Heart right ventricle (tissue), 16 donors: ENCODE measurements around the gene MPP2. TPM values are rescaled to one million over a fixed set of nuclear protein-coding genes. Genes with fewer than 3 reads are reported as not detected.
"Not testable (repeated sequence)": the region's sequence is repeated elsewhere in the genome, so short reads cannot be mapped to it uniquely, and the experiment has no call there.

Source experiments
- ATAC-seq, 8 donors: fragments of 200-7000 bp; cut with Tn5 transposase; one replicate each; pipeline ENCODE4 v1.9.1; 2020; ENCODE audit warnings: mild to moderate bottlenecking in 8 of 8, moderate library complexity in 8 of 8, moderate number of reproducible peaks in 1 of 8
- DNase-seq, 2 donors: peaks; one replicate each; pipeline ENCODE4 v3.0.0-alpha.2; 2020
- H3K27ac ChIP-seq, 10 donors: fragments of 200-600 bp; sonication (generic) in 2 of 10; one replicate each; pipeline versions ENCODE4 v1.5.0 to v1.8.0; 2020 to 2022; ENCODE audit warnings: mild to moderate bottlenecking in 3 of 10
- H3K27me3 ChIP-seq, 7 donors: fragments of 200-600 bp; one replicate each; pipeline ENCODE4 v1.8.0; 2021 to 2022; ENCODE audit warnings: mild to moderate bottlenecking in 2 of 7
- H3K36me3 ChIP-seq, 9 donors: fragments of 200-600 bp; sonication (generic) in 1 of 9; one replicate each; pipeline versions ENCODE4 v1.5.0 to v1.8.0; 2020 to 2022; ENCODE audit warnings: mild to moderate bottlenecking in 2 of 9
- H3K4me1 ChIP-seq, 9 donors: fragments of 200-600 bp; sonication (generic) in 1 of 9; one replicate each; pipeline versions ENCODE4 v1.5.0 to v1.8.0; 2020 to 2022; ENCODE audit warnings: mild to moderate bottlenecking in 4 of 9
- H3K4me3 ChIP-seq, 10 donors: fragments of 200-600 bp; sonication (generic) in 2 of 10; one replicate each; pipeline versions ENCODE4 v1.5.0 to v1.8.0; 2020 to 2022; ENCODE audit warnings: mild to moderate bottlenecking in 7 of 10, moderate library complexity in 2 of 10
- H3K9me3 ChIP-seq, 11 donors: fragments of 200-600 bp in 10 of 11; sonication (generic) in 2 of 11; one replicate each; pipeline versions ENCODE4 v1.5.0 to v1.8.0; 2013 to 2022; ENCODE audit warnings: mild to moderate bottlenecking in 2 of 11, control low read depth in 1 of 11, moderate library complexity in 1 of 11
- whole genome bisulfite sequencing, 2 donors: extraction: QIAGEN DNeasy Blood & Tissue Kit; methylation state at CpG; one replicate each; pipeline ENCODE4 v1.1.7; 2013; ENCODE audit warnings: inconsistent platforms in 1 of 2; 5-methylcytosine and 5-hydroxymethylcytosine counted together
- intact Hi-C, 10 donors: fragments of 100-400 bp; cut with DNase I; formaldehyde crosslinking; loops; one replicate each; pipeline versions ENCODE4 v1.11.1 to v1.14.2; 2022
- polyA plus RNA-seq, 2 donors: library from polyadenylated mRNA; stranded (reverse); fragments of 200-250 nt; gene quantifications; one replicate each; pipeline ENCODE4 v1.2.3, GENCODE V29; 2013
- total RNA-seq, 10 donors: library from RNA; stranded (reverse); fragmentation: NEBNext Ultra II Directional in 3 of 10; extraction: Animal tissue kit (Norgen Biotek cat#: 25700) in 3 of 10; gene quantifications; one replicate each; pipeline versions ENCODE4 v1.2.1 to v1.2.4, GENCODE V29; 2021 to 2023
- TF ChIP-seq, protein P1 (sequence below), 9 donors: fragments of 200-600 bp; sonication (generic) in 2 of 9; IDR thresholded peaks; one replicate each; pipeline versions ENCODE4 v1.5.0 to v1.8.0; 2021 to 2022; ENCODE audit warnings: antibody characterized with exemption in 9 of 9, mild to moderate bottlenecking in 5 of 9, moderate library complexity in 1 of 9
- donor health status: Arrhythmogenic right ventricular cardiomyopathy.
- donor health status: ischemic (EF 13 %, LVEDD 7.1; RV severe dilation, severe dysfunction).
- donor health status: healthy with polysubstance abuse.
- donor health status: DM: no; HTN: yes; CAD: no.
- donor health status: DM: no; HTN: no; CAD: no.
- donor health status: ischemic (EF 25% LVEDD 6.9; RV normal size, moderate dysfunction).
- donor health status: ischemic (EF 25% LVEDD 5.7; RV mildly dilated, moderate dysfunction).
- donor health status: healthy.
- donor health status: DM: yes; HTN: yes; CAD: no.
- donor health status: Ischemic cardiomyopathy.
- donor health status: ischemic (EF 35%, LVEDD 5.7; RV mildly dilated, moderate dysfunction).
- donor health status: nonischemic (EF 11% LVEDD 7.7; RV severe dilation, severe dysfunction).
- donor health status: DM: yes; HTN: yes; CAD: no.
- donor health status: PGD.
- donor health status: ischemic (EF 29% LVEDD 5.4; RV normal size, mild dysfunction).
- donor health status: nonischemic (EF 23%, LVEDD 6.1; RV moderate dilation, normal function).

The MPP2 gene
- total and polyA plus RNA-seq, 12 donors, result 5.0 to 20.7 (median 12.9) TPM

DNA sequence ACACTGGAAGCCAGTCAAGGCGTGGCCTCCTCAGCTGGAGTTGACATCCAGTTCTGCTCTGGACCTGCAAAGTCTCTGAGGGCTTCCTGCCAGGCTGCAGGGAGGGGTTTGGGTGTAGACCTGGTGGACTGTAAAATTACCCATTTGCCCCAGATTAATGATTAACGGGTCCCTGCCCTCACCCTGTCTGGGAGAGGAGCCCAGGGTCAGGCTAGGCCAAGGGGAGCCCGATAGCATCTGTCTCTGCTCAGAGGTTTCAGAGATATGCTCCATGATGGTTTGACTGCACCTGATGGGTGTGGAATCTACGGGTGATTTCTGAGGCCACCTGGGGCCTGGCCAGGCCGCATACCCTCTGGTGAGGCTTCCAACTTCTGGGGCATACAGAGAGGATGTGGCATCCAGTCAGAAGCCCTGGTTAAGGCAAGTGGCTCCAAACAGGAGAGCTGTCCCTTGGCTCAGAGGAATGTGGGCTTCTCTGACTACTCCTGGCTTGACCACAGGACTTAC is 23.8 kb upstream of the MPP2 start:
- H3K27me3 ChIP-seq, result peaks cover 0 to 32% (median 12%) of the 10 kb centered on the region in 7 donors

DNA sequence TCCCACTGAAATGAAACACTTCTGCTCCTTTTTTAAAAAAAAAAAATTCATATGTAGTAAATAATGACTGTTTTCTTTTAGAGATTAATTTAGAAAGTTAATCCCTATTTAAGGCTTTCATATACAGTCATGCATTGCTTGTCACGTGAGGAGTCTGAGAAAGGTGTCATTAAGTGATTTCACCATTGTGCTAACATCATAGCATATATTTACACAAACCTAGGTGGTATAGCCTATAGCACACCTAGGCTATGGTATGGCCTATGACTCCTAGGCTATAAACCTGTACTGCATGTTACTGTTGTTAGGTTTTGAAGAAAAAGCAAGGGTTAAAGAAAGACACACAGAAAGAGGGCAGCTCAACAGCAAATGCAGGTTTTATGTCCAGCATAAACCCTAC is 21.3 kb upstream of the MPP2 start:
- WGBS, 2 donors, result 89 to 91% methylated on average over 1 of the region's 1 CpG
- intact Hi-C loops, result no loop called here
- Histone ChIP-seq H3K27me3 (peaks cover 0 to 42% (median 11%) of the 10 kb centered on the region in 7 donors), H3K4me1 (peaks cover 3 to 20% (median 10%) of the 10 kb centered on the region in 9 donors), H3K9me3 (no peaks in the 10 kb centered on the region), H3K27ac (no peak overlapping the region), H3K4me3 (no peak overlapping the region), H3K36me3 (no peaks in the 10 kb centered on the region)
- DNase-seq, result no peak
- TF ChIP-seq, protein P1, sequence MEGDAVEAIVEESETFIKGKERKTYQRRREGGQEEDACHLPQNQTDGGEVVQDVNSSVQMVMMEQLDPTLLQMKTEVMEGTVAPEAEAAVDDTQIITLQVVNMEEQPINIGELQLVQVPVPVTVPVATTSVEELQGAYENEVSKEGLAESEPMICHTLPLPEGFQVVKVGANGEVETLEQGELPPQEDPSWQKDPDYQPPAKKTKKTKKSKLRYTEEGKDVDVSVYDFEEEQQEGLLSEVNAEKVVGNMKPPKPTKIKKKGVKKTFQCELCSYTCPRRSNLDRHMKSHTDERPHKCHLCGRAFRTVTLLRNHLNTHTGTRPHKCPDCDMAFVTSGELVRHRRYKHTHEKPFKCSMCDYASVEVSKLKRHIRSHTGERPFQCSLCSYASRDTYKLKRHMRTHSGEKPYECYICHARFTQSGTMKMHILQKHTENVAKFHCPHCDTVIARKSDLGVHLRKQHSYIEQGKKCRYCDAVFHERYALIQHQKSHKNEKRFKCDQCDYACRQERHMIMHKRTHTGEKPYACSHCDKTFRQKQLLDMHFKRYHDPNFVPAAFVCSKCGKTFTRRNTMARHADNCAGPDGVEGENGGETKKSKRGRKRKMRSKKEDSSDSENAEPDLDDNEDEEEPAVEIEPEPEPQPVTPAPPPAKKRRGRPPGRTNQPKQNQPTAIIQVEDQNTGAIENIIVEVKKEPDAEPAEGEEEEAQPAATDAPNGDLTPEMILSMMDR (IDR thresholded peaks at IDR 0.05), result no peak
- ATAC-seq, result no peak

More for the DNA sequence above, 23.8 kb upstream of the MPP2 start:
- 87 to 89% methylated on average over 5 of the region's 5 CpGs for WGBS, 2 donors
- peaks cover 3 to 20% (median 10%) of the 10 kb centered on the region in 9 donors for H3K4me1 ChIP-seq
- no peaks in the 10 kb centered on the region for H3K36me3 ChIP-seq
- ATAC-seq, result no peak
- no peaks in the 10 kb centered on the region for H3K9me3 ChIP-seq
- no peak overlapping the region for H3K27ac ChIP-seq
- H3K4me3 ChIP-seq, result no peak overlapping the region
- no peak for DNase-seq
- TF ChIP-seq, protein P1 (IDR thresholded peaks at IDR 0.05), result no peak
- intact Hi-C loops, result no loop called here

DNA sequence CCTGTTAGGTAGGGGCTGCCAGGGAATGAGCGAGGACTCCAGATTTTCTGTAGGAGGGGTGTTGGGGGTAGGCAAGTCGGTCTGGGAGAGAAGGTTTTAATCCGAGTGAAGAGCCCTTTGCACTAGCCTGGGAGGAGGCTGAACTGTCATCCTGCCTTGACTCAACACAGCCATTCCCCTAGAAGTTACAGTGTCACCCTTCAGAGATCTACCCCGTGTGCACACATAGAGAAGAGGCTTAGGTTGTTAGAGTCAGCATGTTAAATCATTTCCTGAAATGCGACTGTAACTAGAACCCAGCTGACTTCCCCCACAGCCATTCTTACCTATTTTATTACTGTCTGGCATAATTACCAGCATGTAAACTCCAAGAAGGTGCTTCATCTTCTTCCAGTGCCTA is 20.6 kb upstream of the MPP2 start:
- H3K27ac ChIP-seq, H3K9me3 ChIP-seq, DNase-seq, ATAC-seq, H3K36me3 ChIP-seq, intact Hi-C loops: not testable (repeated sequence)
- Histone ChIP-seq H3K4me3 (peak overlapping the region in 5 of 10 donors; percentile 44 to 60 (median 53)), H3K4me1 (peaks cover 3 to 20% (median 10%) of the 10 kb centered on the region in 9 donors), H3K27me3 (peaks cover 0 to 42% (median 8%) of the 10 kb centered on the region in 7 donors)
- 31 to 35% methylated on average over 5 of the region's 5 CpGs for WGBS, 2 donors

DNA sequence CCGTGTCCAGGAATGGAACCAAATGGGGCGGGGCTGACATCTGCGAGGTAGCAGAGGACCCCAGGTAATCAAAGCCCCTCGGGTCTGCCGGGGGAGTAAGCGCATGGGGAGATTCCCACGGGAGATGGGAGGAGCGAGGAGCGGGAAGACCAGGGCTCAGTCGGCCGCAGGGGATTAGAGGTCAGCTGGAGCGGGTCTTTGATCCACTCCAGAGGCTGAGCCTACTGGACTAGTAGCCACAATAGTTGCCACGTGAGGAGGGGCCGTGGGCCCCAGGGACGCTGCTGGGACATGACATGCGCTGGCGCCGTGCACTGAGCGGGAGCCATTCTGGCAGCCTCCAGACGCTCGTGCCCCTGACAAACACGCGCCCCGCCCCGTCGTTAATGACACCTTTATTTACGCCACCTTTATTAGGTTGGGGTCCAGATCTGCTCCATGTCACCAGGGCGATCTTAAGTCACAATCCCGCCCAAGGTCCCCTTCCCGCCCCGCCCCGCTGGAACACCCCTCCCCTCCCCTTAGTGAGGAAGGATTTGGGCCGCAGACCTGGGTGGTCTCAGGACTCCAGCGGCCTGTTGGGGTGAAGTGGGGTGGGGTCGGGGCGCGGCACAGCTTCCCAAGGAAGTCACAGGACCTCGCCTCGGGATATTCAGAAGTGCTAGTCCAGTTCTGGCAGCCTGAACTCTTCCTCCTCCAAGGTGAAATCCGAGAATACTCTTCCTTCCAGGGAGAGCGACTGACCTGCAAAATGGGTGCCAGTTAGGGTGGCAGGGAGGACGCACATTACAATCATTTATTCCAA is 19.9 kb upstream of the MPP2 start:
- peak in 7 of 8 donors; percentile 11 to 74 (median 58) for ATAC-seq
- H3K27me3 ChIP-seq, result peaks cover 0 to 42% (median 10%) of the 10 kb centered on the region in 7 donors

More for the DNA sequence above, 19.9 kb upstream of the MPP2 start:
- H3K9me3 ChIP-seq, result no peaks in the 10 kb centered on the region
- peak in 1 of 2 donors; percentile 24 for DNase-seq
- TF ChIP-seq, protein P1 (IDR thresholded peaks at IDR 0.05), result no peak
- intact Hi-C loops, result no loop called here
- peaks cover 3 to 20% (median 10%) of the 10 kb centered on the region in 9 donors for H3K4me1 ChIP-seq
- peak overlapping the region; percentile 19 to 60 (median 48) for H3K4me3 ChIP-seq
- no peak overlapping the region for H3K27ac ChIP-seq
- no peaks in the 10 kb centered on the region for H3K36me3 ChIP-seq
- 2 to 4% methylated on average over 42 of the region's 42 CpGs for WGBS, 2 donors
